OCI-LY3 (cell line): ENCODE results near the gene SH2D4B.

Experiments used
- H2AFZ ChIP-seq: fragments of 200-600, 300-600 bp; shearing (Covaris generic); 2 replicates; pipeline ENCODE4 v1.6.0; 2014; ENCODE audit warnings: antibody characterized with exemption, low read depth, low read length
- H3K27ac ChIP-seq: fragments of 200-600, 300-600 bp; sonication (generic); 2 replicates; pipeline ENCODE4 v1.5.1; 2014; ENCODE audit warnings: mild to moderate bottlenecking, low read length, moderate library complexity, mixed read lengths
- H3K27me3 ChIP-seq: fragments of 200-600, 300-600 bp; sonication (generic); 2 replicates; pipeline ENCODE4 v1.6.1; 2014; ENCODE audit warnings: low read depth, low read length, mixed read lengths
- H3K36me3 ChIP-seq: fragments of 200-600, 300-600 bp; sonication (generic); replicated peaks from 2 replicates; pipeline ENCODE3; 2014; ENCODE audit warnings: low read depth, low read length, mixed read lengths
- H3K4me1 ChIP-seq: fragments of 300-600, 200-600 bp; sonication (generic); 2 replicates; pipeline ENCODE4 v1.6.1; 2014; ENCODE audit warnings: low read length, mixed read lengths
- H3K4me2 ChIP-seq: fragments of 200-600, 300-600 bp; sonication (generic); 2 replicates; pipeline ENCODE4 v1.6.1; 2014; ENCODE audit warnings: low read length, mixed read lengths
- H3K4me3 ChIP-seq: fragments of 300-600, 200-600 bp; sonication (generic); 2 replicates; pipeline ENCODE4 v1.5.1; 2014; ENCODE audit warnings: antibody characterized with exemption, mild to moderate bottlenecking, low read length, moderate library complexity
- H3K79me2 ChIP-seq: fragments of 300-600, 200-600 bp; shearing (Covaris generic); 2 replicates; pipeline ENCODE4 v1.6.1; 2014; ENCODE audit warnings: mild to moderate bottlenecking, low read length, mixed read lengths
- H3K9ac ChIP-seq: fragments of 300-600, 200-600 bp; shearing (Covaris generic); 2 replicates; pipeline ENCODE4 v1.6.0; 2014; ENCODE audit warnings: mild to moderate bottlenecking, low read length, moderate library complexity
- H3K9me3 ChIP-seq: fragments of 200-600, 300-600 bp; shearing (Covaris generic); 2 replicates; pipeline ENCODE4 v1.6.1; 2014; ENCODE audit warnings: low read length, mixed read lengths; ENCODE audit not compliant: insufficient read depth
- H4K20me1 ChIP-seq: fragments of 200-600, 300-600 bp; sonication (generic); 2 replicates; pipeline ENCODE4 v1.6.1; 2016; ENCODE audit warnings: low read length, mixed read lengths; ENCODE audit not compliant: insufficient read depth
- CTCF ChIP-seq: fragments of 200-600, 300-600 bp; sonication (generic); IDR thresholded peaks from 2 replicates; pipeline ENCODE4 v1.5.1; 2014; ENCODE audit warnings: antibody characterized with exemption, low read length, low read depth
- EZH2phosphoT487 ChIP-seq: fragments of 200-600 bp; shearing (Covaris generic); IDR thresholded peaks from 2 replicates; pipeline ENCODE4 v1.6.1; 2018; ENCODE audit warnings: antibody characterized with exemption, mixed run types, low read depth

Gene SH2D4B

GRCh38 chr10:80599424-80599847 lies 61.7 kb downstream of the SH2D4B start:
- no peaks in the 10 kb centered on the region for H3K27me3 ChIP-seq
- no peak overlapping the region for H3K27ac ChIP-seq
- no peak overlapping the region for H2AFZ ChIP-seq
- no peaks in the 10 kb centered on the region for H3K79me2 ChIP-seq
- H3K36me3 ChIP-seq: no peaks in the 10 kb centered on the region
- no peak overlapping the region for H3K4me3 ChIP-seq
- peaks cover 35% of the 10 kb centered on the region for H3K4me1 ChIP-seq
- H3K4me2 ChIP-seq: peak overlapping the region; percentile 66; the same call in 1 of the 2 replicates
- no peak for TF ChIP-seq EZH2phosphoT487
- TF ChIP-seq CTCF: peak; percentile 72
- no peaks in the 10 kb centered on the region for H4K20me1 ChIP-seq
- H3K9me3 ChIP-seq: no peaks in the 10 kb centered on the region
- no peak overlapping the region for H3K9ac ChIP-seq

- H3K4me1 ChIP-seq: peaks cover 35% of the 10 kb centered on the region
- no peak for TF ChIP-seq CTCF
- no peak for TF ChIP-seq EZH2phosphoT487
- H3K36me3 ChIP-seq: no peaks in the 10 kb centered on the region
- H3K4me3 ChIP-seq: no peak overlapping the region
- no peak overlapping the region for H3K27ac ChIP-seq
- H4K20me1 ChIP-seq: no peaks in the 10 kb centered on the region
- H3K27me3 ChIP-seq: no peaks in the 10 kb centered on the region
- no peaks in the 10 kb centered on the region for H3K9me3 ChIP-seq
- H2AFZ ChIP-seq: no peak overlapping the region
- no peak overlapping the region for H3K4me2 ChIP-seq
- H3K79me2 ChIP-seq: no peaks in the 10 kb centered on the region
- H3K9ac ChIP-seq: no peak overlapping the region
Observed at GRCh38 chr10:80600256-80600655, 62.6 kb downstream of the SH2D4B start.

GRCh38 chr10:80602881-80603280 lies 65.2 kb downstream of the SH2D4B start:
- Histone ChIP-seq H3K4me3 (no peak overlapping the region), H2AFZ (no peak overlapping the region), H4K20me1 (no peaks in the 10 kb centered on the region), H3K9me3 (no peaks in the 10 kb centered on the region), H3K27ac (no peak overlapping the region), H3K27me3 (no peaks in the 10 kb centered on the region), H3K36me3 (no peaks in the 10 kb centered on the region), H3K4me1 (peaks cover 19% of the 10 kb centered on the region), H3K4me2 (no peak overlapping the region), H3K9ac (no peak overlapping the region), H3K79me2 (no peaks in the 10 kb centered on the region)
- TF ChIP-seq EZH2phosphoT487 (no peak), CTCF (no peak)

GRCh38 chr10:80603516-80603915 lies 65.8 kb downstream of the SH2D4B start:
- TF ChIP-seq CTCF (no peak), EZH2phosphoT487 (no peak)
- no peak overlapping the region for H3K9ac ChIP-seq
- H3K4me3 ChIP-seq: no peak overlapping the region
- H2AFZ ChIP-seq: no peak overlapping the region
- H3K27ac ChIP-seq: no peak overlapping the region
- no peaks in the 10 kb centered on the region for H3K9me3 ChIP-seq
- H4K20me1 ChIP-seq: no peaks in the 10 kb centered on the region
- H3K4me1 ChIP-seq: peaks cover 12% of the 10 kb centered on the region
- H3K27me3 ChIP-seq: no peaks in the 10 kb centered on the region
- H3K36me3 ChIP-seq: no peaks in the 10 kb centered on the region
- H3K4me2 ChIP-seq: no peak overlapping the region
- no peaks in the 10 kb centered on the region for H3K79me2 ChIP-seq
